Ascending aorta (tissue), 2 donors: Measurements from ENCODE around the gene ST6GALNAC3. TPM values are rescaled to one million over a fixed set of nuclear protein-coding genes. Genes with fewer than 3 reads are reported as not detected.

Experiments used
- DNase-seq, 2 donors: peaks; one replicate each; pipeline ENCODE4 v3.0.0-alpha.2; 2019; ENCODE audit warnings: low spot score in 2 of 2
- H3K27ac ChIP-seq, 2 donors: fragments of 200-600 bp; sonication (generic); one replicate each; pipeline ENCODE4 v1.5.1; 2016 to 2017; ENCODE audit warnings: mild to moderate bottlenecking in 1 of 2
- H3K27me3 ChIP-seq: fragments of 200-600 bp; sonication (generic); one replicate; pipeline ENCODE4 v1.5.1; 2017
- H3K36me3 ChIP-seq, 2 donors: fragments of 200-600 bp; sonication (generic); one replicate each; pipeline ENCODE4 v1.5.1; 2016
- H3K4me1 ChIP-seq, 2 donors: fragments of 200-600 bp; sonication (generic); one replicate each; pipeline ENCODE4 v1.5.1; 2016 to 2017; ENCODE audit warnings: mild to moderate bottlenecking in 1 of 2
- H3K4me3 ChIP-seq, 2 donors: fragments of 200-600 bp; sonication (generic); one replicate each; pipeline ENCODE4 v1.5.1; 2016 to 2017; ENCODE audit warnings: mild to moderate bottlenecking in 1 of 2
- H3K9me3 ChIP-seq, 2 donors: fragments of 200-600 bp; sonication (generic); one replicate each; pipeline ENCODE4 v1.5.1; 2016
- CTCF ChIP-seq, 3 experiments: fragments of 200-600 bp in 2 of 3; fragments of 450-650 bp in 1 of 3; sonication (generic) in 2 of 3; IDR thresholded peaks; one replicate each; pipeline ENCODE4 v1.5.1; 2016 to 2019; ENCODE audit warnings: antibody characterized with exemption in 3 of 3, mild to moderate bottlenecking in 1 of 3, moderate library complexity in 1 of 3
- intact Hi-C: fragments of 100-400 bp; cut with DNase I; formaldehyde crosslinking; loops from one replicate; pipeline ENCODE4 v1.15.1; 2023
- total RNA-seq: library from RNA; depleted of rRNA; stranded (reverse); fragments of >200 nt; gene quantifications from one replicate; pipeline ENCODE4 v1.1.0, GENCODE V29; 2016

Gene ST6GALNAC3
- total RNA-seq, 1 donor from 2014 or later = 34.5 TPM

- intact Hi-C loops = no loop called here
- Histone ChIP-seq H3K36me3 (peaks cover 0 to 4% of the 10 kb centered on the region in 2 donors), H3K9me3 (no peaks in the 10 kb centered on the region), H3K27ac (no peak overlapping the region), H3K4me3 (no peak overlapping the region), H3K4me1 (no peaks in the 10 kb centered on the region), H3K27me3 (no peaks in the 10 kb centered on the region)
- TF ChIP-seq CTCF (IDR thresholded peaks at IDR 0.05) = no peak
- no peak for DNase-seq
Observed at GRCh38 chr1:76627901-76628300, 553.4 kb downstream of the ST6GALNAC3 start.

GRCh38 chr1:76632136-76632535 is 557.6 kb downstream of the ST6GALNAC3 start:
- no peaks in the 10 kb centered on the region for H3K4me1 ChIP-seq
- intact Hi-C loops = no loop called here
- no peak overlapping the region for H3K27ac ChIP-seq
- peaks cover 0 to 4% of the 10 kb centered on the region in 2 donors for H3K36me3 ChIP-seq
- no peaks in the 10 kb centered on the region for H3K27me3 ChIP-seq
- no peak for DNase-seq
- TF ChIP-seq CTCF (IDR thresholded peaks at IDR 0.05) = no peak
- H3K9me3 ChIP-seq = no peaks in the 10 kb centered on the region
- H3K4me3 ChIP-seq = no peak overlapping the region

GRCh38 chr1:76635784-76636183 is 561.2 kb downstream of the ST6GALNAC3 start:
- intact Hi-C loops = no loop called here
- no peaks in the 10 kb centered on the region for H3K9me3 ChIP-seq
- no peaks in the 10 kb centered on the region for H3K36me3 ChIP-seq
- DNase-seq = no peak
- H3K27ac ChIP-seq = no peak overlapping the region
- no peaks in the 10 kb centered on the region for H3K4me1 ChIP-seq
- H3K4me3 ChIP-seq = no peak overlapping the region
- TF ChIP-seq CTCF (IDR thresholded peaks at IDR 0.05) = no peak
- H3K27me3 ChIP-seq = no peaks in the 10 kb centered on the region

- Histone ChIP-seq H3K27me3 (no peaks in the 10 kb centered on the region), H3K9me3 (no peaks in the 10 kb centered on the region), H3K27ac (no peak overlapping the region), H3K4me1 (no peaks in the 10 kb centered on the region), H3K4me3 (no peak overlapping the region), H3K36me3 (no peaks in the 10 kb centered on the region)
- intact Hi-C loops = no loop called here
- no peak for DNase-seq
- no peak for TF ChIP-seq CTCF (IDR thresholded peaks at IDR 0.05)
Observed at GRCh38 chr1:76639181-76639580, 564.6 kb downstream of the ST6GALNAC3 start.

GRCh38 chr1:76640092-76640491 is 565.5 kb downstream of the ST6GALNAC3 start:
- intact Hi-C loops = no loop called here

More at GRCh38 chr1:76640092-76640491, 565.5 kb downstream of the ST6GALNAC3 start:
- Histone ChIP-seq H3K4me3 (no peak overlapping the region), H3K27ac (no peak overlapping the region), H3K9me3 (no peaks in the 10 kb centered on the region), H3K36me3 (no peaks in the 10 kb centered on the region), H3K4me1 (no peaks in the 10 kb centered on the region), H3K27me3 (no peaks in the 10 kb centered on the region)
- no peak for DNase-seq
- TF ChIP-seq CTCF (IDR thresholded peaks at IDR 0.05) = no peak
